GM19438 (cell line): ENCODE results near the gene RAB22A.

Source experiments
- ATAC-seq: cut with Tn5 transposase; IDR thresholded peaks from one replicate; pipeline ENCODE4 v1.9.1; 2021; ENCODE audit warnings: low read depth; ENCODE audit not compliant: unreplicated experiment

Gene RAB22A

GRCh38 chr20:58300321-58300720 is 9.2 kb upstream of the RAB22A start:
- no peak for ATAC-seq

- no peak for ATAC-seq
Measured at GRCh38 chr20:58303547-58303946, 6.0 kb upstream of the RAB22A start.

GRCh38 chr20:58305061-58305460 is 4.5 kb upstream of the RAB22A start:
- ATAC-seq, result no peak

GRCh38 chr20:58306421-58307261 is 2.9 kb upstream of the RAB22A start:
- ATAC-seq, result no peak

- ATAC-seq, result no peak
Measured at GRCh38 chr20:58307270-58307669, 2.2 kb upstream of the RAB22A start.

GRCh38 chr20:58308290-58308679 is 1.2 kb upstream of the RAB22A start:
- ATAC-seq, result no peak

- ATAC-seq, result peak; percentile 53
Measured at GRCh38 chr20:58308680-58309527, 611 bp upstream of the RAB22A start.

GRCh38 chr20:58310291-58310782 is 822 bp downstream of the RAB22A start:
- ATAC-seq, result no peak

- ATAC-seq, result no peak
Measured at GRCh38 chr20:58312836-58313235, 3.3 kb downstream of the RAB22A start.

GRCh38 chr20:58313396-58313795 is 3.9 kb downstream of the RAB22A start:
- no peak for ATAC-seq

GRCh38 chr20:58321205-58321604 is 11.7 kb downstream of the RAB22A start:
- ATAC-seq, result no peak

- ATAC-seq, result no peak
Measured at GRCh38 chr20:58322083-58322482, 12.6 kb downstream of the RAB22A start.

GRCh38 chr20:58325912-58326311 is 16.4 kb downstream of the RAB22A start:
- ATAC-seq, result no peak

GRCh38 chr20:58327211-58327610 is 17.7 kb downstream of the RAB22A start:
- ATAC-seq, result no peak

- ATAC-seq, result no peak
Measured at GRCh38 chr20:58328836-58329235, 19.3 kb downstream of the RAB22A start.

- no peak for ATAC-seq
Measured at GRCh38 chr20:58329711-58330110, 20.2 kb downstream of the RAB22A start.

GRCh38 chr20:58330249-58330648 is 20.7 kb downstream of the RAB22A start:
- no peak for ATAC-seq

- no peak for ATAC-seq
Measured at GRCh38 chr20:58330687-58331086, 21.2 kb downstream of the RAB22A start.

GRCh38 chr20:58331961-58332551 is 22.5 kb downstream of the RAB22A start:
- no peak for ATAC-seq

- ATAC-seq, result no peak
Measured at GRCh38 chr20:58339741-58340140, 30.2 kb downstream of the RAB22A start.

GRCh38 chr20:58340151-58340550 is 30.6 kb downstream of the RAB22A start:
- ATAC-seq, result no peak
